IMR-90 (cell line): ENCODE results near the gene DYNC1H1. TPM values are rescaled to one million over a fixed set of nuclear protein-coding genes. Genes with fewer than 3 reads are reported as not detected.

Source experiments
- ATAC-seq: fragments of 200-7000 bp; cut with Tn5 transposase; 2 replicates; pipeline ENCODE4 v1.9.1; 2020; ENCODE audit warnings: low read depth, mild to moderate bottlenecking, moderate library complexity
- BruUV-seq: library from RNA; stranded (reverse); fragments of 400-500 nt; replicated peaks from 2 replicates; lab custom pipeline; 2021; lab: Mats Ljungman, UMichigan
- CTCF ChIA-PET: fragments of 300-600 bp; formaldehyde crosslinking; extraction: SDS; loops from one replicate; lab custom pipeline; 2021; ENCODE audit warnings: antibody characterized with exemption; lab: Yijun Ruan, JAX
- POLR2A ChIA-PET: fragments of 300-600 bp; sonication (Branson Sonifier 250); formaldehyde crosslinking; loops from one replicate; lab custom pipeline; 2022; ENCODE audit warnings: antibody characterized with exemption; ENCODE audit not compliant: unreplicated experiment; lab: Charles Lee
- DNase-seq: peaks from one replicate; pipeline ENCODE4 v3.0.0; 2013
- H2AFZ ChIP-seq: replicated peaks from 2 replicates; pipeline ENCODE3; 2013; ENCODE audit warnings: low read length, mild to moderate bottlenecking; ENCODE audit not compliant: poor library complexity
- H2AK5ac ChIP-seq: 2 replicates; pipeline ENCODE4 v1.6.1; 2013; ENCODE audit warnings: low read depth, low read length, inconsistent platforms
- H2AK9ac ChIP-seq: replicated peaks from 2 replicates; pipeline ENCODE3; 2013; ENCODE audit warnings: mild to moderate bottlenecking, low read depth, low read length, moderate library complexity; ENCODE audit not compliant: poor library complexity
- H2BK120ac ChIP-seq: 2 replicates; pipeline ENCODE4 v1.6.1; 2013; ENCODE audit warnings: low read depth, low read length, inconsistent platforms
- H2BK15ac ChIP-seq: 3 replicates; pipeline ENCODE4 v1.6.1; 2013; ENCODE audit warnings: low read depth, low read length, inconsistent platforms
- H2BK20ac ChIP-seq: 2 replicates; pipeline ENCODE4 v1.6.1; 2013; ENCODE audit warnings: low read depth, mild to moderate bottlenecking, inconsistent platforms, low read length, moderate library complexity
- H2BK5ac ChIP-seq: 2 replicates; pipeline ENCODE4 v1.6.1; 2013; ENCODE audit warnings: mild to moderate bottlenecking, low read depth, low read length, inconsistent platforms; ENCODE audit not compliant: poor library complexity, severe bottlenecking
- H3K14ac ChIP-seq: replicated peaks from 2 replicates; pipeline ENCODE4 v1.6.1; 2013; ENCODE audit warnings: low read depth, low read length, inconsistent platforms
- H3K18ac ChIP-seq: 2 replicates; pipeline ENCODE4 v1.6.1; 2013; ENCODE audit warnings: low read depth, low read length, control low read depth
- H3K23ac ChIP-seq: 2 replicates; pipeline ENCODE4 v1.6.1; 2013; ENCODE audit warnings: low read depth, low read length, inconsistent platforms
- H3K27ac ChIP-seq: 2 replicates; pipeline ENCODE4 v1.5.1; 2013; ENCODE audit warnings: mild to moderate bottlenecking, control low read depth, low read length; ENCODE audit not compliant: insufficient read depth
- H3K27me3 ChIP-seq: 2 replicates; pipeline ENCODE4 v1.6.1; 2013; ENCODE audit warnings: low read length; ENCODE audit not compliant: control insufficient read depth, insufficient read depth
- H3K36me3 ChIP-seq: 2 replicates; pipeline ENCODE4 v1.6.1; 2013; ENCODE audit warnings: low read length, mixed read lengths; ENCODE audit not compliant: control insufficient read depth, insufficient read depth
- H3K4ac ChIP-seq: 2 replicates; pipeline ENCODE4 v1.6.1; 2013; ENCODE audit warnings: low read depth, low read length, inconsistent platforms
- H3K4me1 ChIP-seq: 2 replicates; pipeline ENCODE4 v1.6.1; 2013; ENCODE audit warnings: low read length, mixed read lengths; ENCODE audit not compliant: control insufficient read depth, insufficient read depth
- H3K4me2 ChIP-seq: 2 replicates; pipeline ENCODE4 v1.6.1; 2013; ENCODE audit warnings: low read depth, mild to moderate bottlenecking, control low read depth, low read length, moderate library complexity
- H3K4me3 ChIP-seq: 2 replicates; pipeline ENCODE4 v1.5.1; 2013; ENCODE audit warnings: low read depth, mild to moderate bottlenecking, control low read depth, low read length, moderate library complexity; ENCODE audit not compliant: insufficient read depth
- H3K56ac ChIP-seq: 2 replicates; pipeline ENCODE4 v1.6.1; 2013; ENCODE audit warnings: low read length, inconsistent platforms; ENCODE audit not compliant: insufficient read depth; ENCODE audit errors: extremely low read depth
- H3K79me1 ChIP-seq, 2 experiments: 2 replicates each; pipeline ENCODE4 v1.6.1; 2013; ENCODE audit warnings: low read length in 2 of 2, inconsistent platforms in 1 of 2, low read depth in 1 of 2
- H3K9ac ChIP-seq: 2 replicates; pipeline ENCODE4 v1.6.1; 2013; ENCODE audit warnings: low read depth, low read length, control low read depth
- H3K9me1 ChIP-seq: 2 replicates; pipeline ENCODE4 v1.6.1; 2013; ENCODE audit warnings: low read length, inconsistent platforms; ENCODE audit not compliant: insufficient read depth
- H3K9me3 ChIP-seq: 2 replicates; pipeline ENCODE4 v1.6.1; 2013; ENCODE audit warnings: low read length; ENCODE audit not compliant: control insufficient read depth, insufficient read depth
- H4K20me1 ChIP-seq: 2 replicates; pipeline ENCODE4 v1.6.1; 2013; ENCODE audit warnings: low read length, inconsistent platforms; ENCODE audit not compliant: insufficient read depth
- H4K5ac ChIP-seq: 2 replicates; pipeline ENCODE4 v1.6.1; 2013; ENCODE audit warnings: mild to moderate bottlenecking, low read depth, low read length, control low read depth
- H4K8ac ChIP-seq, 2 experiments: 2 replicates each; pipeline ENCODE4 v1.6.1; 2013; ENCODE audit warnings: low read depth in 2 of 2, low read length in 2 of 2, control low read depth in 1 of 2, inconsistent platforms in 1 of 2
- H4K91ac ChIP-seq: 2 replicates; pipeline ENCODE4 v1.6.1; 2013; ENCODE audit warnings: low read depth, low read length, inconsistent platforms; ENCODE audit not compliant: insufficient read depth
- CEBPB ChIP-seq: IDR thresholded peaks from 2 replicates; pipeline ENCODE4 v1.6.1; 2012; ENCODE audit warnings: low read depth, low read length, improper control_type of control experiment
- NFE2L2 ChIP-seq: fragments of 150-350 bp; IDR thresholded peaks from 2 replicates; pipeline ENCODE4 v1.6.1; 2016; ENCODE audit warnings: low read depth, mild to moderate bottlenecking, low read length
- POLR2A ChIP-seq: IDR thresholded peaks from 2 replicates; pipeline ENCODE4 v1.6.1; 2012; ENCODE audit warnings: mild to moderate bottlenecking, low read depth, low read length
- RCOR1 ChIP-seq: IDR thresholded peaks from 2 replicates; pipeline ENCODE4 v1.6.1; 2012; ENCODE audit warnings: mild to moderate bottlenecking, low read length, improper control_type of control experiment; ENCODE audit not compliant: insufficient replicate concordance
- RFX5 ChIP-seq: IDR thresholded peaks from 2 replicates; pipeline ENCODE4 v1.8.0; 2012; ENCODE audit warnings: low read depth, mild to moderate bottlenecking, low read length, moderate library complexity
- SMC3 ChIP-seq: fragments of 150-350 bp; IDR thresholded peaks from 2 replicates; pipeline ENCODE4 v1.6.1; 2016; ENCODE audit warnings: low read depth, mild to moderate bottlenecking, antibody characterized with exemption, low read length, moderate library complexity
- USF2 ChIP-seq: fragments of 150-350 bp; IDR thresholded peaks from 2 replicates; pipeline ENCODE4 v1.6.1; 2017; ENCODE audit warnings: mild to moderate bottlenecking, antibody characterized with exemption, low read length, low read depth
- WGBS, 2 experiments: methylation state at CpG; one replicate each; pipeline versions ENCODE4 v1.1.5 to v1.1.7; 2013; ENCODE audit warnings: missing lambda C conversion rate in 2 of 2; ENCODE audit not compliant: insufficient read length in 1 of 2; ENCODE audit errors: extremely low coverage in 2 of 2; 5-methylcytosine and 5-hydroxymethylcytosine counted together
- dilution Hi-C: fragments of 300-500 bp; cut with HindIII; formaldehyde crosslinking; loops from one replicate; pipeline ENCODE4 v1.14.3; 2018; ENCODE audit warnings: low sequenced_read_pairs; ENCODE audit not compliant: unreplicated experiment
- in situ Hi-C: fragments of 300-500 bp; cut with MboI; formaldehyde crosslinking; loops from 3 replicates; pipeline ENCODE4 v1.14.3; 2019; ENCODE audit warnings: low sequenced_read_pairs, inconsistent platforms, mixed read lengths
- intact Hi-C: fragments of 100-400 bp; cut with micrococcal nuclease; formaldehyde crosslinking; loops from 2 replicates; pipeline ENCODE4 v1.10.0; 2022
- polyA plus RNA-seq, 3 experiments: library from polyadenylated mRNA; depleted of rRNA; stranded (reverse); fragments of >200 nt; gene quantifications; 2 replicates each; pipeline ENCODE4 v1.2.3, GENCODE V29; 2012; ENCODE audit warnings: low replicate concordance in 1 of 3
- total RNA-seq: library from RNA; depleted of rRNA; stranded (reverse); fragments of >200 nt; gene quantifications from 2 replicates; pipeline ENCODE4 v1.2.3, GENCODE V29; 2012
- TF ChIP-seq, protein P1 (sequence below): fragments of 150-350 bp; IDR thresholded peaks from 2 replicates; pipeline ENCODE4 v1.6.1; 2016; ENCODE audit warnings: low read depth, mild to moderate bottlenecking, low read length, moderate library complexity, borderline replicate concordance

Gene DYNC1H1
- total and polyA plus RNA-seq, 2 of the 4 experiments (the other 2 are of a cell fraction), result 240 to 670 TPM

DNA sequence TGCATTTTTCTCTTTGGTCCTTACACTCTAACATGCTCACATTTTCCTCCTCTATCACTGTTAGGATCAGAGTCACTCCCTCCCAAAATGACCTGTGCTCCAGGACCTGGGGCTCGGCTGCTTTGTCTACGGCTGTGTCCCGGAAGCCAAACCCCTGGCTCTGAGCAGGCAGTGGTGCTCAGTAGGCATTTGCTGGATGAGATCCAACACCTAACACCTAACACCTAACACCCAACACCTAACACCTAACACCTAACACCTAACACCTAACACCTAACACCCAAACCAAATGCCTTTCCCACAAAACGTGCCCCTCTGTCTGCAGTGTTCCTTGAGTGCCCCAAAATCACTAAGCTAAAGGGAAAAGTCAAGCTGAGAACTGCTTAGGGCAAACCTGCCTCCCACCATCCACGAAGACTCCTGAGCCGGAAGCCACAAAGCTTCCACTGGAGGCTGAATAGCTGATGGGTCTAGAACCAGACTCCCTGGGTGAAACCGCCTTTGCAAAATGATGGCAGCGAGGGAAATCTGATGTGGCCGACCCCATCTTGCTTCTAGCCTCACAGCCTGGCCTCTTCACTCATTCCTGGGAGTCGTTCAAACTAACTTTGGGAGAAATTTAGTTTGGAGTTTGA, 93.2 kb downstream of the DYNC1H1 start:
- no peak overlapping the region for H4K8ac ChIP-seq
- no peak overlapping the region for H3K23ac ChIP-seq
- H3K79me1 ChIP-seq, result no peaks in the 10 kb centered on the region
- no TSS peak for BruUV-seq
- intact Hi-C loops, result no loop called here
- no peak overlapping the region for H2AK5ac ChIP-seq
- no peak overlapping the region for H2BK20ac ChIP-seq
- H3K27ac ChIP-seq, result no peak overlapping the region
- CTCF ChIA-PET, result interaction anchor here (0.7 kb wide), 1 partner anchor 39 kb away, joined by 4 read pairs; no protein-coding TSS in a partner anchor
- H2BK5ac ChIP-seq, result no peak overlapping the region
- H3K56ac ChIP-seq, result no peak overlapping the region
- in situ Hi-C loops, result no loop called here
- no peak overlapping the region for H4K91ac ChIP-seq
- H2AK9ac ChIP-seq, result no peak overlapping the region
- H4K20me1 ChIP-seq, result no peaks in the 10 kb centered on the region
- H2BK15ac ChIP-seq, result no peak overlapping the region
- H4K5ac ChIP-seq, result no peak overlapping the region
- no peak overlapping the region for H3K9ac ChIP-seq
- no peak overlapping the region for H2AFZ ChIP-seq
- WGBS, 2 experiments, result 20% methylated on average over 1 of the region's 10 CpGs; no CpG with 5 or more reads in 1 of the 2 experiments
- POLR2A ChIA-PET, result interaction anchor here (1.0 kb wide), 1 partner anchor 8 kb away, joined by 3 read pairs; no protein-coding TSS in a partner anchor
- DNase-seq (no peak), ATAC-seq (no peak)
- no peaks in the 10 kb centered on the region for H3K27me3 ChIP-seq
- peaks cover 15% of the 10 kb centered on the region for H3K36me3 ChIP-seq
- H3K4me1 ChIP-seq, result peaks cover 4% of the 10 kb centered on the region
- no peak overlapping the region for H3K14ac ChIP-seq
- H3K4me2 ChIP-seq, result no peak overlapping the region
- H3K4me3 ChIP-seq, result no peak overlapping the region
- H3K9me3 ChIP-seq, result no peaks in the 10 kb centered on the region
- no peak overlapping the region for H3K4ac ChIP-seq
- peaks cover 12% of the 10 kb centered on the region for H3K9me1 ChIP-seq
- dilution Hi-C loops, result no loop called here
- H2BK120ac ChIP-seq, result no peak overlapping the region
- no peak for TF ChIP-seq NFE2L2
- TF ChIP-seq RFX5, result no peak
- TF ChIP-seq RCOR1, result no peak
- no peak for TF ChIP-seq SMC3
- no peak for TF ChIP-seq POLR2A
- TF ChIP-seq, protein P1, sequence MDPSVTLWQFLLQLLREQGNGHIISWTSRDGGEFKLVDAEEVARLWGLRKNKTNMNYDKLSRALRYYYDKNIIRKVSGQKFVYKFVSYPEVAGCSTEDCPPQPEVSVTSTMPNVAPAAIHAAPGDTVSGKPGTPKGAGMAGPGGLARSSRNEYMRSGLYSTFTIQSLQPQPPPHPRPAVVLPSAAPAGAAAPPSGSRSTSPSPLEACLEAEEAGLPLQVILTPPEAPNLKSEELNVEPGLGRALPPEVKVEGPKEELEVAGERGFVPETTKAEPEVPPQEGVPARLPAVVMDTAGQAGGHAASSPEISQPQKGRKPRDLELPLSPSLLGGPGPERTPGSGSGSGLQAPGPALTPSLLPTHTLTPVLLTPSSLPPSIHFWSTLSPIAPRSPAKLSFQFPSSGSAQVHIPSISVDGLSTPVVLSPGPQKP, result no peak
- TF ChIP-seq USF2, result no peak
- no peak for TF ChIP-seq CEBPB
- no peak overlapping the region for H3K18ac ChIP-seq
